D721Med (cell line): ENCODE results near the gene FKBP1C.
"Not testable (repeated sequence)": the region's sequence is repeated elsewhere in the genome, so short reads cannot be mapped to it uniquely, and the experiment has no call there.

ENCODE experiments used
- DNase-seq: peaks from one replicate; pipeline ENCODE4 v3.0.0; 2011; ENCODE audit warnings: low spot score; ENCODE audit not compliant: insufficient read length
- FAIRE-seq: peaks from 2 replicates; lab custom pipeline; 2011; peaks lifted over from hg19 to GRCh38; lab: Jason Lieb, UNC
- CTCF ChIP-seq: IDR thresholded peaks from 2 replicates; pipeline ENCODE4 v1.5.1; 2012; ENCODE audit warnings: mild to moderate bottlenecking, control low read depth; ENCODE audit not compliant: insufficient read depth; ENCODE audit errors: missing control alignments

Gene FKBP1C

GRCh38 chr6:63197741-63198140, 13.5 kb upstream of the FKBP1C start:
- FAIRE-seq (no peak), DNase-seq (no peak)
- no peak for TF ChIP-seq CTCF

GRCh38 chr6:63213325-63213724, 2.1 kb downstream of the FKBP1C start:
- FAIRE-seq (no peak), DNase-seq (no peak)
- no peak for TF ChIP-seq CTCF

GRCh38 chr6:63214816-63215215, 3.5 kb downstream of the FKBP1C start:
- FAIRE-seq (no peak), DNase-seq (no peak)
- TF ChIP-seq CTCF, result no peak

- TF ChIP-seq CTCF, result no peak
- FAIRE-seq (no peak), DNase-seq (no peak)
Measured at GRCh38 chr6:63224179-63224578, 12.9 kb downstream of the FKBP1C start.

- not testable (repeated sequence) for FAIRE-seq, DNase-seq
Measured at GRCh38 chr6:63225987-63226386, 14.7 kb downstream of the FKBP1C start.

- DNase-seq, FAIRE-seq: not testable (repeated sequence)
Measured at GRCh38 chr6:63227928-63228894, 16.9 kb downstream of the FKBP1C start.

GRCh38 chr6:63230027-63230426, 18.8 kb downstream of the FKBP1C start:
- not testable (repeated sequence) for DNase-seq, FAIRE-seq

GRCh38 chr6:63230511-63230910, 19.2 kb downstream of the FKBP1C start:
- not testable (repeated sequence) for FAIRE-seq, DNase-seq

GRCh38 chr6:63236398-63236817, 25.1 kb downstream of the FKBP1C start:
- FAIRE-seq (no peak), DNase-seq (no peak)
- TF ChIP-seq CTCF, result no peak
